GM19324 (cell line): Measurements from ENCODE around the gene OR1I1.

Source experiments
- ATAC-seq: cut with Tn5 transposase; IDR thresholded peaks from one replicate; pipeline ENCODE4 v1.9.1; 2021; ENCODE audit warnings: mild to moderate bottlenecking, moderate library complexity; ENCODE audit not compliant: unreplicated experiment, low FRiP score

Gene OR1I1

DNA sequence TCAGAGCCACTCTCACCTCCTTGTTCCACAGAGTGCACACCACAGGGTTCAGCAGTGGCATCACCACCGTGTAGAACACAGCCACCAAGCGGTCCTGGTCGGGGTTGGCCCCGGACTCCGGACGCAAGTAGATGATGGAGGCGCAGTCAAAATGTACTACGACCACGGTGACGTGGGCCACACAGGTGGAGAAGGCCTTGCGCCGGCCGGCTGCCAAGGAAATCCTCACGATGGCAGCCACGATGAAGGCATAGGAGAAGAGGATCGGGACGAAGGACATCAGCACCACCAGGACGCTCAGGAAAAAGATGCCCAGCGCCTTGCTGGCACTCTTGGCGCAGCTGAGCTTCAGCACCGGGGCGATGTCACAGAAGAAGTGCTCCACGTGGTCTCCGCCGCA, 59.1 kb downstream of the OR1I1 start:
- ATAC-seq = no peak

- ATAC-seq = no peak
Measured at GRCh38 chr19:15142313-15142712, 60.3 kb downstream of the OR1I1 start.
